Gastroesophageal sphincter (tissue), 3 donors: Measurements from ENCODE around the gene KIF2A.

Experiments
- CTCF ChIP-seq, 4 experiments: fragments of 200-600 bp in 2 of 4; fragments of 450-650 bp in 2 of 4; sonication (generic) in 1 of 4; IDR thresholded peaks; one replicate each; pipeline ENCODE4 v1.5.1; 2017 to 2019; ENCODE audit warnings: antibody characterized with exemption in 4 of 4, mild to moderate bottlenecking in 2 of 4, moderate library complexity in 2 of 4
- POLR2AphosphoS5 ChIP-seq: sonication (generic); formaldehyde crosslinking; IDR thresholded peaks from one replicate; pipeline ENCODE4 v1.6.1; 2017; ENCODE audit warnings: antibody characterized with exemption

GRCh38 chr5:62354028-62354874 lies 48.2 kb downstream of the KIF2A start:
- TF ChIP-seq POLR2AphosphoS5, result no peak
- TF ChIP-seq CTCF (IDR thresholded peaks at IDR 0.05), result peak; percentile 45 to 68 (median 64)
